GM12878 (cell line): ENCODE measurements around the gene AP3M1. TPM values are rescaled to one million over a fixed set of nuclear protein-coding genes. Genes with fewer than 3 reads are reported as not detected.

Experiments used
- ATAC-seq: fragments of 200-7000 bp; cut with Tn5 transposase; 3 replicates; pipeline ENCODE4 v1.9.1; 2020; ENCODE audit warnings: mild to moderate bottlenecking, moderate library complexity
- BruUV-seq: library from RNA; stranded (reverse); fragments of 400-500 nt; replicated peaks from 2 replicates; lab custom pipeline; 2021; lab: Mats Ljungman, UMichigan
- CTCF ChIA-PET: fragments of 300-600 bp; sonication (Branson Sonifier 250); formaldehyde crosslinking; extraction: SDS; loops from one replicate; lab custom pipeline; 2021; ENCODE audit warnings: inconsistent platforms; lab: Yijun Ruan, JAX
- POLR2A ChIA-PET: fragments of 350-600 bp; formaldehyde crosslinking; extraction: SDS; loops from one replicate; lab custom pipeline; 2021; ENCODE audit warnings: inconsistent platforms; lab: Charles Lee
- RAD21 ChIA-PET: fragments of 300-600 bp; sonication (Branson Sonifier 250); formaldehyde crosslinking; loops from one replicate; lab custom pipeline; 2023; ENCODE audit warnings: antibody characterized with exemption; ENCODE audit not compliant: unreplicated experiment; lab: Charles Lee
- SMC1A ChIA-PET: fragments of 300-600 bp; sonication (Branson Sonifier 250); formaldehyde crosslinking; loops from one replicate; lab custom pipeline; 2023; ENCODE audit not compliant: unreplicated experiment, uncharacterized antibody; lab: Charles Lee
- DNase-seq: peaks from one replicate; pipeline ENCODE4 v3.0.0-alpha.2; 2011; ENCODE audit warnings: low read depth, low spot score
- FAIRE-seq: peaks from 3 replicates; lab custom pipeline; 2011; peaks lifted over from hg19 to GRCh38; lab: Jason Lieb, UNC
- H2AFZ ChIP-seq: 2 replicates; pipeline ENCODE4 v1.6.0; 2011; ENCODE audit warnings: low read depth, low read length, control low read depth; ENCODE audit not compliant: control insufficient read depth
- H3K27ac ChIP-seq: 2 replicates; pipeline ENCODE4 v1.5.1; 2011; ENCODE audit warnings: control low read depth; ENCODE audit not compliant: control insufficient read depth, insufficient read depth
- H3K27me3 ChIP-seq, 2 experiments: replicated peaks in 1 of 2; 2 replicates each; pipeline versions ENCODE4 v1.6.0 to v1.6.1; 2011; ENCODE audit warnings: low read length in 1 of 2; ENCODE audit not compliant: control insufficient read depth in 2 of 2, insufficient read depth in 2 of 2
- H3K36me3 ChIP-seq, 2 experiments: 2 replicates each; pipeline ENCODE4 v1.5.1; 2011; ENCODE audit warnings: low read length in 1 of 2; ENCODE audit not compliant: control insufficient read depth in 2 of 2, insufficient read depth in 2 of 2
- H3K4me1 ChIP-seq: 2 replicates; pipeline ENCODE4 v1.6.1; 2011; ENCODE audit warnings: mild to moderate bottlenecking, low read length, moderate library complexity, mixed read lengths; ENCODE audit not compliant: control insufficient read depth, insufficient read depth
- H3K4me2 ChIP-seq: 2 replicates; pipeline ENCODE4 v1.6.0; 2011; ENCODE audit warnings: control low read depth; ENCODE audit not compliant: control insufficient read depth, insufficient read depth
- H3K4me3 ChIP-seq: fragments of 200-600 bp; sonication (generic); 2 replicates; pipeline ENCODE4 v1.5.1; 2016
- H3K79me2 ChIP-seq: 2 replicates; pipeline ENCODE4 v1.6.0; 2011; ENCODE audit warnings: low read length; ENCODE audit not compliant: control insufficient read depth, insufficient read depth
- H3K9ac ChIP-seq: 2 replicates; pipeline ENCODE4 v1.8.0; 2011; ENCODE audit warnings: low read length, control low read depth, mixed read lengths; ENCODE audit not compliant: control insufficient read depth, insufficient read depth
- H3K9me3 ChIP-seq: replicated peaks from 3 replicates; pipeline ENCODE4 v1.5.1; 2011; ENCODE audit warnings: mild to moderate bottlenecking, low read length; ENCODE audit not compliant: control insufficient read depth, insufficient read depth
- H4K20me1 ChIP-seq: 2 replicates; pipeline ENCODE4 v1.6.0; 2011; ENCODE audit not compliant: control insufficient read depth, insufficient read depth
- CHD4 ChIP-seq: fragments of 200-600 bp; sonication (generic); IDR thresholded peaks from 2 replicates; pipeline ENCODE4 v1.6.1; 2016; ENCODE audit warnings: mild to moderate bottlenecking
- EP300 ChIP-seq, 2 experiments: fragments of 150-350 bp in 1 of 2; IDR thresholded peaks; 2 replicates each; pipeline ENCODE4 v1.6.1; 2011 to 2012; ENCODE audit warnings: low read depth in 2 of 2, low read length in 2 of 2, borderline replicate concordance in 1 of 2, improper control_type of control experiment in 1 of 2, inconsistent platforms in 1 of 2; ENCODE audit not compliant: control insufficient read depth in 1 of 2
- EZH2 ChIP-seq: IDR thresholded peaks from 2 replicates; pipeline ENCODE4 v1.6.1; 2012; ENCODE audit warnings: low read depth, mild to moderate bottlenecking, control low read depth, inconsistent platforms, low read length, borderline replicate concordance; ENCODE audit not compliant: control insufficient read depth
- HDAC6 ChIP-seq: fragments of 200-600 bp; sonication (generic); IDR thresholded peaks from one replicate; pipeline ENCODE4 v1.8.0; 2017; ENCODE audit warnings: antibody characterized with exemption; ENCODE audit not compliant: unreplicated experiment
- NR2C1 ChIP-seq: fragments of 450-650 bp; IDR thresholded peaks from 2 replicates; pipeline ENCODE4 v1.6.1; 2017; ENCODE audit warnings: antibody characterized with exemption, mild to moderate bottlenecking, moderate library complexity
- POLR2AphosphoS5 ChIP-seq: IDR thresholded peaks from 2 replicates; pipeline ENCODE4 v1.6.1; 2011; ENCODE audit warnings: mild to moderate bottlenecking, low read length, inconsistent platforms
- TAF1 ChIP-seq: IDR thresholded peaks from 2 replicates; pipeline ENCODE4 v1.6.1; 2011; ENCODE audit warnings: mild to moderate bottlenecking, low read depth, low read length, borderline replicate concordance
- WGBS: methylation state at CpG from one replicate; pipeline ENCODE4 v1.1.6; 2016; ENCODE audit warnings: low lambda C conversion rate; ENCODE audit not compliant: insufficient replicate concordance, insufficient coverage; ENCODE audit errors: missing lambda C conversion rate; 5-methylcytosine and 5-hydroxymethylcytosine counted together
- in situ Hi-C: fragments of 300-500 bp; cut with MboI; formaldehyde crosslinking; loops from 9 replicates; pipeline ENCODE4 v1.14.3; 2018; ENCODE audit warnings: mixed read lengths
- intact Hi-C: fragments of 100-400 bp; cut with micrococcal nuclease; formaldehyde crosslinking; loops from one replicate; pipeline ENCODE4 v1.14.2; 2022; ENCODE audit not compliant: unreplicated experiment
- polyA plus RNA-seq, 11 experiments: library from polyadenylated mRNA; depleted of rRNA in 4 of 11; unstranded in 6 of 11; stranded (reverse) in 5 of 11; fragments of >200 nt; fragmentation: Nextera tagmentation in 4 of 11; fragmentation: Illumina TruSeq in 1 of 11; extraction: Ambion mirVana in 4 of 11; extraction: Trizol in 1 of 11; gene quantifications; 1 replicate in 1 of 11; 2 replicates in 10 of 11; pipeline versions ENCODE4 v1.2.1 to v1.2.3, GENCODE V29; 2011 to 2016; ENCODE audit warnings: inconsistent platforms in 2 of 11, missing spikeins in 2 of 11, low read depth in 1 of 11
- total RNA-seq, 4 experiments: library from RNA; depleted of rRNA in 3 of 4; stranded (reverse); fragments of >200 nt in 3 of 4; fragmentation: Illumina TruSeq in 1 of 4; extraction: Trizol in 1 of 4; gene quantifications; 2 replicates each; pipeline versions ENCODE4 v1.2.1 to v1.2.3, GENCODE V29; 2013 to 2021

AP3M1 gene
- total and polyA plus RNA-seq, 10 of the 15 experiments (the other 5 are each of a cell fraction or from before 2014, with no cell fraction given), result 22.1 to 83.4 (median 47.7) TPM

DNA sequence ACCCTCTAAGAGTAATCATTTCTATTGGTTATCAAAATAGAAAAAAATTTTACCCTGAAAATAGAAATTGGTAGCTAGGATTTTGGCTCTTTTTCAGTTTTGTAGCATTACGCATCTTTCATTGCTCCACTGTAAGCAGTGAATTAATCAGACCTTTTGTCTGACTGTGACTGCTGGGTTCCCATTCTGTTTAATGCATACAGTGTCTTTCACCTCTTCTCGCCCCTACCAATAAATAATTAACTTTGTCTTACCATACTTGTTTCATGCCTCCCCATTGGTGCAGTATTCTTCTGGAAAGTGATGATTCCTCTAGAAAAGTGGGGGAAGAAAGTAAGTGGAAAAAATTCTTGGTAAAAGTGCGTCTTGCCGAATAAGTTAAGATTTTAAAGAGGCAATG lies 73.2 kb downstream of the AP3M1 start (continued):
- TF ChIP-seq EP300 (IDR thresholded peaks at IDR 0.05; ENCODE audit: borderline replicate concordance in 1 of 2, control insufficient read depth in 1 of 2, low read depth in 2 of 2, low read length in 2 of 2) (no peak), TAF1 (no peak), CHD4 (no peak)
- TF ChIP-seq, all 136 proteins: peak for 0

DNA sequence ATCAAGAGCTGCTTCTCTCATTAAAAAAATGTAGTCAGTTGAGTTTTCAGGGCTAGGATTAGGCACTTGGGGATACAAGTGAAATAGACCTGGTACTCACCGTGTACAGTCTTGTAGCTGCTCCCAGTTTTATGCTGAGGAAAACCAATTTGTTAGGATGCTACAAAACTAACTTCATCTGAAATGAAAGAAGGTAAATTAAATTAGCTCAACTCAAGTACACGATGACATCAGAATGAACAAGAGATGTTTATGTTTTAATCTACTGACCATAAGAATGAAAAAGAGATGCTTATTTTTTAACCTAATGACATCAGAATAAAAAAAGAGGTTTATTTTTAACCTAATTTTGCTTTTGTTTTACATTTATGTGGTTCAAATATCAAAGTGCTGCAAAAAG lies 73.7 kb downstream of the AP3M1 start:
- ATAC-seq (no peak), FAIRE-seq (no peak), DNase-seq (no peak)
- RAD21 ChIA-PET, result interaction anchor here (0.7 to 3.0 kb wide), 10 partner anchors 12 to 198 kb away, joined by 3 to 29 read pairs (median 5); no protein-coding TSS in a partner anchor
- no peak for TF ChIP-seq NR2C1
- TF ChIP-seq POLR2AphosphoS5, result no peak
- no peak for TF ChIP-seq HDAC6
- TF ChIP-seq EZH2, result no peak
- H3K79me2 ChIP-seq, result no peaks in the 10 kb centered on the region
- no peaks in the 10 kb centered on the region for H4K20me1 ChIP-seq
- H3K4me3 ChIP-seq, result no peak overlapping the region
- H3K36me3 ChIP-seq, result no peaks in the 10 kb centered on the region
- no TSS peak for BruUV-seq
- CTCF ChIA-PET, result interaction anchor here (0.7 to 8.1 kb wide), 12 partner anchors 9 to 191 kb away, joined by 3 to 92 read pairs (median 4); no protein-coding TSS in a partner anchor
- H3K9me3 ChIP-seq, result no peaks in the 10 kb centered on the region
- H2AFZ ChIP-seq, result no peak overlapping the region
- POLR2A ChIA-PET, result interaction anchor here (0.6 to 1.8 kb wide), 5 partner anchors 18 to 120 kb away, joined by 4 to 5 read pairs (median 4); no protein-coding TSS in a partner anchor
- no peaks in the 10 kb centered on the region for H3K27me3 ChIP-seq
- no peak overlapping the region for H3K4me2 ChIP-seq
- SMC1A ChIA-PET, result interaction anchor here (0.7 to 9.2 kb wide), 18 partner anchors 10 to 227 kb away, joined by 3 to 160 read pairs (median 4); no protein-coding TSS in a partner anchor
- in situ Hi-C loops (loop anchor here (25.0 kb wide), 1 partner anchor 190 kb away; no protein-coding TSS in a partner anchor), intact Hi-C loops (no loop called here)
- H3K9ac ChIP-seq, result no peak overlapping the region
- no peak overlapping the region for H3K27ac ChIP-seq
- H3K4me1 ChIP-seq, result peaks cover 29% of the 10 kb centered on the region
- 100% methylated on average over 2 of the region's 2 CpGs for WGBS
